GM19239 (cell line): ENCODE results near the gene TULP4.

ENCODE experiments used
- DNase-seq: peaks from one replicate; pipeline ENCODE4 v3.0.0; 2011; ENCODE audit warnings: low spot score; ENCODE audit not compliant: insufficient read length
- FAIRE-seq: peaks from 2 replicates; lab custom pipeline; 2011; peaks lifted over from hg19 to GRCh38; lab: Jason Lieb, UNC

The TULP4 gene

GRCh38 chr6:158485431-158485830 lies 173.2 kb downstream of the TULP4 start:
- FAIRE-seq: no peak
- DNase-seq: no peak

GRCh38 chr6:158487495-158487894 lies 175.2 kb downstream of the TULP4 start:
- no peak for FAIRE-seq
- DNase-seq: no peak

- DNase-seq: no peak
- FAIRE-seq: no peak
Observed at GRCh38 chr6:158488065-158488464, 175.8 kb downstream of the TULP4 start.

- DNase-seq (no peak), FAIRE-seq (no peak)
Observed at GRCh38 chr6:158489441-158489840, 177.2 kb downstream of the TULP4 start.

GRCh38 chr6:158492881-158493280 lies 180.6 kb downstream of the TULP4 start:
- DNase-seq: no peak
- no peak for FAIRE-seq

- DNase-seq (no peak), FAIRE-seq (no peak)
Observed at GRCh38 chr6:158496700-158497099, 184.4 kb downstream of the TULP4 start.

- DNase-seq (no peak), FAIRE-seq (no peak)
Observed at GRCh38 chr6:158497620-158498019, 185.4 kb downstream of the TULP4 start.

- FAIRE-seq (no peak), DNase-seq (no peak)
Observed at GRCh38 chr6:158498362-158498761, 186.1 kb downstream of the TULP4 start.

GRCh38 chr6:158499601-158500000 lies 187.3 kb downstream of the TULP4 start:
- FAIRE-seq (no peak), DNase-seq (no peak)

- FAIRE-seq (no peak), DNase-seq (no peak)
Observed at GRCh38 chr6:158500016-158500735, 187.9 kb downstream of the TULP4 start.

GRCh38 chr6:158501360-158502262 lies 189.3 kb downstream of the TULP4 start:
- DNase-seq (no peak), FAIRE-seq (no peak)

- FAIRE-seq: no peak
Observed at GRCh38 chr6:158502263-158502950, 190.1 kb downstream of the TULP4 start.

GRCh38 chr6:158503222-158503621 lies 191.0 kb downstream of the TULP4 start:
- FAIRE-seq: no peak
- no peak for DNase-seq

More at GRCh38 chr6:158502263-158502950, 190.1 kb downstream of the TULP4 start:
- no peak for DNase-seq

- DNase-seq: no peak
Observed at GRCh38 chr6:158503846-158504245, 191.6 kb downstream of the TULP4 start.

GRCh38 chr6:158505194-158505593 lies 192.9 kb downstream of the TULP4 start:
- no peak for DNase-seq
- FAIRE-seq: no peak

More at GRCh38 chr6:158503846-158504245, 191.6 kb downstream of the TULP4 start:
- no peak for FAIRE-seq

- no peak for DNase-seq
- no peak for FAIRE-seq
Observed at GRCh38 chr6:158506601-158507000, 194.3 kb downstream of the TULP4 start.

- DNase-seq: no peak
- FAIRE-seq: no peak
Observed at GRCh38 chr6:158507174-158507573, 194.9 kb downstream of the TULP4 start.

- no peak for FAIRE-seq
Observed at GRCh38 chr6:158508450-158508849, 196.2 kb downstream of the TULP4 start.

GRCh38 chr6:158509465-158509864 lies 197.2 kb downstream of the TULP4 start:
- DNase-seq (no peak), FAIRE-seq (no peak)

More at GRCh38 chr6:158508450-158508849, 196.2 kb downstream of the TULP4 start:
- no peak for DNase-seq

GRCh38 chr6:158512809-158513208 lies 200.5 kb downstream of the TULP4 start:
- DNase-seq: no peak
- no peak for FAIRE-seq

GRCh38 chr6:158514176-158514575 lies 201.9 kb downstream of the TULP4 start:
- FAIRE-seq (no peak), DNase-seq (no peak)
